Trophoblast cell (in vitro differentiated cells and primary cell): ENCODE data around the gene PARD3B.

Experiments
- DNase-seq, 2 donors: peaks; one replicate each; pipeline ENCODE4 v3.0.0-alpha.2; 2016
- H2AFZ ChIP-seq: 2 replicates; pipeline ENCODE4 v1.6.1; 2013; ENCODE audit warnings: low read length, moderate library complexity, mild to moderate bottlenecking; ENCODE audit not compliant: insufficient read depth, poor library complexity
- H2AK5ac ChIP-seq: 2 replicates; pipeline ENCODE4 v1.6.1; 2013; ENCODE audit warnings: mild to moderate bottlenecking, low read length
- H2BK120ac ChIP-seq: 2 replicates; pipeline ENCODE4 v1.6.1; 2013; ENCODE audit warnings: low read length, mild to moderate bottlenecking, moderate library complexity; ENCODE audit not compliant: insufficient read depth, poor library complexity
- H2BK12ac ChIP-seq: 2 replicates; pipeline ENCODE4 v1.6.1; 2013; ENCODE audit warnings: mild to moderate bottlenecking, low read length, moderate library complexity
- H2BK5ac ChIP-seq: 2 replicates; pipeline ENCODE4 v1.6.1; 2013; ENCODE audit warnings: low read length, low read depth, moderate library complexity, mild to moderate bottlenecking; ENCODE audit not compliant: poor library complexity
- H3K14ac ChIP-seq: 2 replicates; pipeline ENCODE4 v1.6.1; 2013; ENCODE audit warnings: mild to moderate bottlenecking, low read length
- H3K18ac ChIP-seq: 2 replicates; pipeline ENCODE4 v1.6.1; 2013; ENCODE audit warnings: mild to moderate bottlenecking, low read length
- H3K23ac ChIP-seq: 2 replicates; pipeline ENCODE4 v1.6.1; 2013; ENCODE audit warnings: low read length
- H3K27ac ChIP-seq: 2 replicates; pipeline ENCODE4 v1.5.1; 2013; ENCODE audit warnings: low read depth, mild to moderate bottlenecking, inconsistent platforms, low read length, moderate library complexity
- H3K27me3 ChIP-seq: 2 replicates; pipeline ENCODE4 v1.6.1; 2013; ENCODE audit warnings: inconsistent platforms, mild to moderate bottlenecking, low read length, moderate library complexity; ENCODE audit not compliant: insufficient read depth
- H3K36me3 ChIP-seq, 2 experiments: 1 replicate in 1 of 2; 2 replicates in 1 of 2; pipeline ENCODE4 v1.6.1; 2013; ENCODE audit warnings: low read length in 2 of 2, mild to moderate bottlenecking in 2 of 2, moderate library complexity in 1 of 2; ENCODE audit not compliant: insufficient read depth in 2 of 2, control insufficient read depth in 1 of 2
- H3K4ac ChIP-seq: 2 replicates; pipeline ENCODE4 v1.6.1; 2013; ENCODE audit warnings: low read depth, mild to moderate bottlenecking, low read length, moderate library complexity
- H3K4me1 ChIP-seq, 2 experiments: 1 replicate in 1 of 2; 2 replicates in 1 of 2; pipeline ENCODE4 v1.6.1; 2013; ENCODE audit warnings: low read length in 2 of 2, mild to moderate bottlenecking in 2 of 2, moderate library complexity in 1 of 2; ENCODE audit not compliant: insufficient read depth in 2 of 2, control insufficient read depth in 1 of 2
- H3K4me2 ChIP-seq: 2 replicates; pipeline ENCODE4 v1.6.1; 2013; ENCODE audit warnings: inconsistent platforms, mild to moderate bottlenecking, low read length, moderate library complexity
- H3K4me3 ChIP-seq: 2 replicates; pipeline ENCODE4 v1.5.1; 2013; ENCODE audit warnings: mild to moderate bottlenecking, low read depth, low read length, inconsistent platforms
- H3K79me1 ChIP-seq: one replicate; pipeline ENCODE4 v1.6.1; 2013; ENCODE audit warnings: low read length
- H3K79me2 ChIP-seq: 2 replicates; pipeline ENCODE4 v1.6.1; 2013; ENCODE audit warnings: low read length, mild to moderate bottlenecking; ENCODE audit not compliant: control insufficient read depth, insufficient read depth, poor library complexity
- H3K9ac ChIP-seq: 2 replicates; pipeline ENCODE4 v1.6.1; 2013; ENCODE audit warnings: mild to moderate bottlenecking, low read length
- H3K9me3 ChIP-seq: 2 replicates; pipeline ENCODE4 v1.6.1; 2013; ENCODE audit warnings: low read depth, mild to moderate bottlenecking, control low read depth, inconsistent platforms, low read length; ENCODE audit not compliant: insufficient read depth
- H4K12ac ChIP-seq: 2 replicates; pipeline ENCODE4 v1.6.1; 2013; ENCODE audit warnings: low read depth, mild to moderate bottlenecking, low read length, moderate library complexity
- H4K8ac ChIP-seq: 2 replicates; pipeline ENCODE4 v1.6.1; 2013; ENCODE audit warnings: low read depth, mild to moderate bottlenecking, low read length, moderate library complexity
- H4K91ac ChIP-seq: one replicate; pipeline ENCODE4 v1.6.1; 2013; ENCODE audit warnings: low read depth, mild to moderate bottlenecking, low read length, moderate library complexity
- WGBS: extraction: QIAGEN DNeasy Blood & Tissue Kit; methylation state at CpG from one replicate; pipeline ENCODE4 v1.1.7; 2013; ENCODE audit warnings: missing lambda C conversion rate; ENCODE audit not compliant: insufficient read length, insufficient coverage; ENCODE audit errors: extremely low coverage; 5-methylcytosine and 5-hydroxymethylcytosine counted together

PARD3B gene

GRCh38 chr2:205077159-205077558 lies 531.9 kb downstream of the PARD3B start:
- H4K8ac ChIP-seq: no peak overlapping the region
- no peak overlapping the region for H3K23ac ChIP-seq
- H3K9ac ChIP-seq: no peak overlapping the region

GRCh38 chr2:205078762-205079161 lies 533.5 kb downstream of the PARD3B start:
- H3K79me1 ChIP-seq: no peaks in the 10 kb centered on the region
- no CpG with 5 or more reads among the region's 6 CpGs for WGBS

More at GRCh38 chr2:205077159-205077558, 531.9 kb downstream of the PARD3B start:
- Histone ChIP-seq H3K36me3 (no peaks in the 10 kb centered on the region), H3K27me3 (no peaks in the 10 kb centered on the region), H3K18ac (no peak overlapping the region), H4K91ac (no peak overlapping the region), H2AK5ac (no peak overlapping the region), H3K4me2 (no peak overlapping the region), H2AFZ (no peak overlapping the region), H2BK12ac (no peak overlapping the region), H3K9me3 (no peaks in the 10 kb centered on the region), H3K14ac (no peak overlapping the region), H3K4ac (no peak overlapping the region), H3K27ac (no peak overlapping the region), H2BK5ac (no peak overlapping the region), H3K4me3 (no peak overlapping the region), H4K12ac (no peak overlapping the region), H2BK120ac (no peak overlapping the region), H3K79me1 (no peaks in the 10 kb centered on the region), H3K79me2 (no peaks in the 10 kb centered on the region), H3K4me1 (no peaks in the 10 kb centered on the region)
- no peak for DNase-seq
- WGBS: no CpG with 5 or more reads among the region's 3 CpGs

GRCh38 chr2:205079173-205079572 lies 533.9 kb downstream of the PARD3B start:
- no peak overlapping the region for H3K9ac ChIP-seq
- H3K9me3 ChIP-seq: no peaks in the 10 kb centered on the region
- no peak for DNase-seq
- no peaks in the 10 kb centered on the region for H3K79me2 ChIP-seq
- H3K4me1 ChIP-seq: no peaks in the 10 kb centered on the region
- no peak overlapping the region for H4K8ac ChIP-seq
- H4K12ac ChIP-seq: no peak overlapping the region
- no CpG with 5 or more reads among the region's 3 CpGs for WGBS
- no peak overlapping the region for H3K4me3 ChIP-seq
- no peak overlapping the region for H2AFZ ChIP-seq
- H3K14ac ChIP-seq: no peak overlapping the region
- no peak overlapping the region for H2BK120ac ChIP-seq
- no peak overlapping the region for H3K4ac ChIP-seq
- no peaks in the 10 kb centered on the region for H3K36me3 ChIP-seq
- no peak overlapping the region for H2BK12ac ChIP-seq
- no peak overlapping the region for H2BK5ac ChIP-seq
- no peak overlapping the region for H3K18ac ChIP-seq
- H3K79me1 ChIP-seq: no peaks in the 10 kb centered on the region
- no peak overlapping the region for H3K23ac ChIP-seq
- H3K27me3 ChIP-seq: no peaks in the 10 kb centered on the region
- no peak overlapping the region for H3K4me2 ChIP-seq
- no peak overlapping the region for H4K91ac ChIP-seq
- no peak overlapping the region for H2AK5ac ChIP-seq
- H3K27ac ChIP-seq: no peak overlapping the region

More at GRCh38 chr2:205078762-205079161, 533.5 kb downstream of the PARD3B start:
- no peak overlapping the region for H2BK5ac ChIP-seq
- H3K79me2 ChIP-seq: no peaks in the 10 kb centered on the region
- H3K4me2 ChIP-seq: no peak overlapping the region
- H3K27ac ChIP-seq: no peak overlapping the region
- no peak for DNase-seq
- H3K36me3 ChIP-seq: no peaks in the 10 kb centered on the region
- H3K4me3 ChIP-seq: no peak overlapping the region
- H2AFZ ChIP-seq: no peak overlapping the region
- H4K91ac ChIP-seq: no peak overlapping the region
- no peak overlapping the region for H2BK12ac ChIP-seq
- no peak overlapping the region for H2BK120ac ChIP-seq
- H3K4ac ChIP-seq: no peak overlapping the region
- H4K8ac ChIP-seq: no peak overlapping the region
- no peak overlapping the region for H2AK5ac ChIP-seq
- H3K9me3 ChIP-seq: no peaks in the 10 kb centered on the region
- no peak overlapping the region for H4K12ac ChIP-seq
- H3K18ac ChIP-seq: no peak overlapping the region
- no peak overlapping the region for H3K23ac ChIP-seq
- no peak overlapping the region for H3K14ac ChIP-seq
- no peaks in the 10 kb centered on the region for H3K4me1 ChIP-seq
- no peaks in the 10 kb centered on the region for H3K27me3 ChIP-seq
- H3K9ac ChIP-seq: no peak overlapping the region

GRCh38 chr2:205086662-205087061 lies 541.4 kb downstream of the PARD3B start:
- Histone ChIP-seq H3K27ac (no peak overlapping the region), H2BK120ac (no peak overlapping the region), H4K91ac (no peak overlapping the region), H3K18ac (no peak overlapping the region), H2BK12ac (no peak overlapping the region), H3K79me2 (no peaks in the 10 kb centered on the region), H4K12ac (no peak overlapping the region), H3K36me3 (no peaks in the 10 kb centered on the region), H3K4ac (no peak overlapping the region), H2BK5ac (no peak overlapping the region), H3K9ac (no peak overlapping the region), H3K27me3 (no peaks in the 10 kb centered on the region), H3K4me2 (no peak overlapping the region), H3K14ac (no peak overlapping the region), H3K23ac (no peak overlapping the region), H2AFZ (no peak overlapping the region), H3K4me3 (no peak overlapping the region), H3K9me3 (no peaks in the 10 kb centered on the region), H2AK5ac (no peak overlapping the region), H3K4me1 (no peaks in the 10 kb centered on the region), H4K8ac (no peak overlapping the region), H3K79me1 (no peaks in the 10 kb centered on the region)
- no CpG with 5 or more reads among the region's 1 CpG for WGBS
- no peak for DNase-seq
